Smooth muscle cell (in vitro differentiated cells): ENCODE data around the gene TEC. TPM values are rescaled to one million over a fixed set of nuclear protein-coding genes. Genes with fewer than 3 reads are reported as not detected.
A peak's percentile ranks its signal among the peaks of the same experiment; 100 is the strongest.
"Not testable (repeated sequence)": the region's sequence is repeated elsewhere in the genome, so short reads cannot be mapped to it uniquely, and the experiment has no call there.

Experiments used
- DNase-seq: peaks from one replicate; lab custom pipeline; 2025; ENCODE audit not compliant: unreplicated experiment; lab: John Stamatoyannopoulos, UW
- H2AFZ ChIP-seq: fragments of 200-600 bp; sonication (generic); 2 replicates; pipeline ENCODE4 v1.6.0; 2016; ENCODE audit warnings: antibody characterized with exemption, low read depth, mild to moderate bottlenecking
- H3F3A ChIP-seq: fragments of 200-600 bp; sonication (generic); 2 replicates; pipeline ENCODE4 v1.6.0; 2017; ENCODE audit warnings: antibody characterized with exemption, low read depth
- H3K27ac ChIP-seq: fragments of 200-600 bp; sonication (generic); 2 replicates; pipeline ENCODE4 v1.5.1; 2016; ENCODE audit warnings: low read depth, mild to moderate bottlenecking
- H3K27me3 ChIP-seq: fragments of 200-600 bp; sonication (generic); 2 replicates; pipeline ENCODE4 v1.6.1; 2016; ENCODE audit warnings: low read depth, mild to moderate bottlenecking
- H3K36me3 ChIP-seq: fragments of 200-600 bp; sonication (generic); 2 replicates; pipeline ENCODE4 v1.5.1; 2016; ENCODE audit warnings: low read depth
- H3K4me1 ChIP-seq: fragments of 200-600 bp; sonication (generic); 2 replicates; pipeline ENCODE4 v1.5.1; 2016; ENCODE audit warnings: low read depth
- H3K4me2 ChIP-seq: fragments of 200-600 bp; sonication (generic); 2 replicates; pipeline ENCODE4 v1.6.0; 2016; ENCODE audit warnings: mild to moderate bottlenecking
- H3K4me3 ChIP-seq: fragments of 200-600 bp; sonication (generic); 2 replicates; pipeline ENCODE4 v1.5.1; 2016; ENCODE audit warnings: mild to moderate bottlenecking
- H3K79me2 ChIP-seq: fragments of 200-600 bp; sonication (generic); 2 replicates; pipeline ENCODE4 v1.6.0; 2016; ENCODE audit warnings: low read depth, mild to moderate bottlenecking
- H3K9ac ChIP-seq: fragments of 200-600 bp; sonication (generic); 2 replicates; pipeline ENCODE4 v1.6.0; 2016; ENCODE audit warnings: low read depth
- H3K9me3 ChIP-seq: fragments of 200-600 bp; sonication (generic); replicated peaks from 2 replicates; pipeline ENCODE4 v1.5.1; 2016; ENCODE audit warnings: low read depth
- H4K20me1 ChIP-seq: fragments of 200-600 bp; sonication (generic); 2 replicates; pipeline ENCODE4 v1.6.0; 2016; ENCODE audit warnings: low read depth
- WGBS: methylation state at CpG from one replicate; pipeline ENCODE4 v1.1.7; 2016; ENCODE audit warnings: low lambda C conversion rate; 5-methylcytosine and 5-hydroxymethylcytosine counted together
- polyA plus RNA-seq: library from polyadenylated mRNA; unstranded; fragments of >200 nt; fragmentation: Nextera tagmentation; extraction: Ambion mirVana; gene quantifications from 2 replicates; pipeline ENCODE4 v1.2.1, GENCODE V29; 2016
- total RNA-seq: library from RNA; depleted of rRNA; stranded (reverse); fragments of >200 nt; gene quantifications from 2 replicates; pipeline ENCODE4 v1.2.3, GENCODE V29; 2014
- TF ChIP-seq, protein P1 (sequence below): fragments of 200-600 bp; sonication (generic); IDR thresholded peaks from 2 replicates; pipeline ENCODE4 v1.5.1; 2017; ENCODE audit warnings: borderline replicate concordance, mild to moderate bottlenecking, antibody characterized with exemption; ENCODE audit not compliant: insufficient read depth, poor library complexity, severe bottlenecking

Gene TEC
- total and polyA plus RNA-seq, 2 experiments from 2014 or later = 0.14 to 1.8 TPM

DNA sequence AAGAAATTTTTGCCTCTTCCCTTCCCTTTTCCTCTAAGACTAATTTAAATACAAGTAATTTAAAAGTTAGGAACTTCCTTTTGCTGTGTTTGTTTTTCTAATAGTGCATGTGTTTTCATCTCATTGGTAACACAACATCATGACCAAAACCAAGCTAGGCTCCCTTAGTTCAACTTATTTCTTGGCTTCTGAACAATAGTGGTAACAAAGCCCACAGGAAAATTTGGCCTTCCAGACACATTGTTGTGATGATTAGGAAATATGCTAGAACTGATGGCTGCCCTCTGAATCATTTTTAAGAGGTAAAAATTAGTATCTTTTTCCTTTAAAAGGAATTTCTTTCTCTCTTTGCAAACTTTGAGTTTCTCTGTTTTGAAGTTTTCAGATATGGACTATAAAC lies 25.5 kb upstream of the TEC start:
- no peak for DNase-seq
- H2AFZ ChIP-seq = no peak overlapping the region
- H3F3A ChIP-seq = no peaks in the 10 kb centered on the region
- H3K9me3 ChIP-seq = no peaks in the 10 kb centered on the region
- no peaks in the 10 kb centered on the region for H3K4me1 ChIP-seq
- H3K9ac ChIP-seq = no peak overlapping the region
- H3K27ac ChIP-seq = no peak overlapping the region
- H3K79me2 ChIP-seq = no peaks in the 10 kb centered on the region
- TF ChIP-seq, protein P1, sequence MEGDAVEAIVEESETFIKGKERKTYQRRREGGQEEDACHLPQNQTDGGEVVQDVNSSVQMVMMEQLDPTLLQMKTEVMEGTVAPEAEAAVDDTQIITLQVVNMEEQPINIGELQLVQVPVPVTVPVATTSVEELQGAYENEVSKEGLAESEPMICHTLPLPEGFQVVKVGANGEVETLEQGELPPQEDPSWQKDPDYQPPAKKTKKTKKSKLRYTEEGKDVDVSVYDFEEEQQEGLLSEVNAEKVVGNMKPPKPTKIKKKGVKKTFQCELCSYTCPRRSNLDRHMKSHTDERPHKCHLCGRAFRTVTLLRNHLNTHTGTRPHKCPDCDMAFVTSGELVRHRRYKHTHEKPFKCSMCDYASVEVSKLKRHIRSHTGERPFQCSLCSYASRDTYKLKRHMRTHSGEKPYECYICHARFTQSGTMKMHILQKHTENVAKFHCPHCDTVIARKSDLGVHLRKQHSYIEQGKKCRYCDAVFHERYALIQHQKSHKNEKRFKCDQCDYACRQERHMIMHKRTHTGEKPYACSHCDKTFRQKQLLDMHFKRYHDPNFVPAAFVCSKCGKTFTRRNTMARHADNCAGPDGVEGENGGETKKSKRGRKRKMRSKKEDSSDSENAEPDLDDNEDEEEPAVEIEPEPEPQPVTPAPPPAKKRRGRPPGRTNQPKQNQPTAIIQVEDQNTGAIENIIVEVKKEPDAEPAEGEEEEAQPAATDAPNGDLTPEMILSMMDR = no peak
- H3K4me3 ChIP-seq = no peak overlapping the region
- no peaks in the 10 kb centered on the region for H3K27me3 ChIP-seq
- no peaks in the 10 kb centered on the region for H3K36me3 ChIP-seq
- H4K20me1 ChIP-seq = no peaks in the 10 kb centered on the region
- no peak overlapping the region for H3K4me2 ChIP-seq

DNA sequence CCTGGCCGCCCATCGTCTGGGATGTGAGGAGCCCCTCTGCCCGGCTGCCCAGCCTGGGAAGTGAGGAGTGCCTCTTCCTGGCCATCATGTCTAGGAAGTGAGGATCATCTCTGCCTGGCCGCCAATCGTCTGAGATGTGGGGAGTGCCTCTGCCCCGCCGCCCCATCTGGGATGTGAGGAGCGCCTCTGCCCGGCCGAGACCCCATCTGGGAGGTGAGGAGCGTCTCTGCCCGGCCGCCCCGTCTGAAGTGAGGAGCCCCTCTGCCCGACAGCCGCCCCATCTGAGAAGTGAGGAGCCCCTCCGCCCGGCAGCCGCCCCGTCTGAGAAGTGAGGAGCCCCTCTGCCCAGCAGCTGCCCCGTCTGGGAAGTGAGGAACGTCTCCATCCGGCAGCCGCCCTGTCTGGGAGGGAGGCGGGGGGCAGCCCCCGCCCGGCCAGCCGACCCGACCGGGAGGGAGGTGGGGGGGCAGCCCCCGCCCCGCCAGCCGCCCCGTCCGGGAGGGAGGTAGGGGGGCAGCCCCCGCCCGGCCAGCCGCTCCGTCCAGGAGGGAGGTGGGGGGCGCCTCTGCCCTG lies 22.7 kb upstream of the TEC start:
- H3K27ac ChIP-seq, H4K20me1 ChIP-seq, H3K4me3 ChIP-seq, H3K9ac ChIP-seq, H3K4me1 ChIP-seq, H2AFZ ChIP-seq, H3K36me3 ChIP-seq, H3K27me3 ChIP-seq, H3K9me3 ChIP-seq, H3F3A ChIP-seq, H3K79me2 ChIP-seq, DNase-seq, H3K4me2 ChIP-seq: not testable (repeated sequence)
- 96% methylated on average over 8 of the region's 40 CpGs for WGBS

DNA sequence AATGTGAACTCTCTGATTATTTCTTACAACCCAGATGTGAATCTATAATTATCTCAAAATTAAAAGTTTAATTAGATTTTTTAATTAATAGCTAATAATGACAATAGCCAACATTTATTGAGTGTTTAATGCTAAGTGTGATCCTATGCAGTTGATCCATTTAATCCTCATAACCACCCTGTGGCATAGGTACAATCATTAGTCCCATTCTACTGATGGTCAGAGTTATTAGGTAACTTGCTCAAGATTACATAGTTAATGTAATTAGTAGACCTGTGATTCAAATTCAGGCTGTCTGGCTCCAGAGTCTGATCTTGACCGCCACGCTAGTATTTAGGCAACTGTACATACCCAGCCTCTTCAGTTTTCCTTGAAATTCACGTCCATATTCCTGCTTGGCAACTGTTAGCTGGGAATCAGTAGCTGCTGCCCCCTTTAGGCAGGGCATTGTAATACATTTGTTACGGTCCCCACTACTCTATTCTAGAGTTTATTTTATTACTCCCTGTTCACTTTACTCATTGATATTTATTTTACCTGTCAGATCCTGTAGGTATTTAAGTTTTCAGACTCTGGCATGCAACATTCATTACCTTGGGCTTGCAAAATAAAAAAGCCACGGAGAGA lies 20.6 kb upstream of the TEC start:
- Histone ChIP-seq H3K27ac (no peak overlapping the region), H3K9ac (no peak overlapping the region), H2AFZ (no peak overlapping the region), H3F3A (no peaks in the 10 kb centered on the region), H3K9me3 (no peaks in the 10 kb centered on the region), H3K4me2 (no peak overlapping the region), H3K36me3 (no peaks in the 10 kb centered on the region), H3K4me1 (no peaks in the 10 kb centered on the region), H3K79me2 (no peaks in the 10 kb centered on the region), H3K4me3 (no peak overlapping the region), H3K27me3 (no peaks in the 10 kb centered on the region), H4K20me1 (no peaks in the 10 kb centered on the region)
- WGBS = 52% methylated on average over 5 of the region's 5 CpGs
- DNase-seq = no peak
- TF ChIP-seq, protein P1 = peak; percentile 46

DNA sequence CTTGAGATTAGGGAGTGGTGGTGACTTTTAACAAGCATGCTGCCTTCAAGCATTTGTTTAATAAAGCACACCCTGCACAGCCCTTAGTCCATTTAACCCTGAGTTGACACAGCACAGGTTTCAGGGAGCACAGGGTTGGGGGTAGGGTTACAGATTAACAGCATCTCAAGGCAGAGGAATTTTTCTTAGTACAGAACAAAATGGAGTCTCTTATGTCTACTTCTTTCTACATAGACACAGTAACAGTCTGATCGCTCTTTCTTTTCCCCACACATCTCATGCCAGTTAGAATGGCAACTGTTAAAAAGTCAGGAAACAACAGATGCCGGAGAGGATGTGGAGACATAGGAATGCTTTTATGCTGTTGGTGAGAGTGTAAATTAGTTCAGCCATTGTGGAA lies 16.4 kb upstream of the TEC start:
- H3K4me2 ChIP-seq, H3F3A ChIP-seq, H4K20me1 ChIP-seq, H3K27ac ChIP-seq, H3K27me3 ChIP-seq, H3K36me3 ChIP-seq, H2AFZ ChIP-seq, H3K79me2 ChIP-seq, H3K4me3 ChIP-seq, DNase-seq, H3K9me3 ChIP-seq, H3K4me1 ChIP-seq, H3K9ac ChIP-seq: not testable (repeated sequence)
- 96% methylated on average over 2 of the region's 2 CpGs for WGBS

DNA sequence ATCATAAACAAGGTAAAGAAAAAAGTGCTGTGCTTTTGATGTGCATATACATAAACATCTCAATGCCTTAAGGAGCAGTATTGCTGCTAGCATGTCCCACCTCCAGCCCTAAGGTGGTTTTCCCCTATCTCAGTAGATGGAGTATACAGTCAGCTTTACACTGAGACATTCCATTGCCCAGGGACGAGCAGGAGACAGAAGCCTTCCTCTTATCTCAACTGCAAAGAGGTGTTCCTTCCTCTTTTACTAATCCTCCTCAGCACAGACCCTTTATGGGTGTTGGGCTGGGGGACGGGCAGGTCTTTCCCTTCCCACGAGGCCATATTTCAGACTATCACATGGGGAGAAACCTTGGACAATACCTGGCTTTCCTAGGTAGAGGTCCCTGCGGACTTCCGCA lies 16.0 kb upstream of the TEC start:
- 73% methylated on average over 5 of the region's 5 CpGs for WGBS
- not testable (repeated sequence) for H3K9me3 ChIP-seq, H3K36me3 ChIP-seq

More for the DNA sequence above, 16.0 kb upstream of the TEC start:
- not testable (repeated sequence) for H2AFZ ChIP-seq, H3K4me3 ChIP-seq, H3K4me1 ChIP-seq, DNase-seq, H4K20me1 ChIP-seq, H3K27me3 ChIP-seq, H3K4me2 ChIP-seq, H3K27ac ChIP-seq, H3K79me2 ChIP-seq, H3K9ac ChIP-seq, H3F3A ChIP-seq
